GM19452 (cell line): ENCODE measurements around the gene STK32B.
"Not testable (repeated sequence)": the region's sequence is repeated elsewhere in the genome, so short reads cannot be mapped to it uniquely, and the experiment has no call there.

ENCODE experiments used
- ATAC-seq: cut with Tn5 transposase; IDR thresholded peaks from one replicate; pipeline ENCODE4 v1.9.1; 2021; ENCODE audit not compliant: unreplicated experiment

STK32B gene

GRCh38 chr4:5424211-5424610 lies 372.9 kb downstream of the STK32B start:
- ATAC-seq: no peak

- no peak for ATAC-seq
Measured at GRCh38 chr4:5424901-5425300, 373.6 kb downstream of the STK32B start.

GRCh38 chr4:5429747-5430146 lies 378.5 kb downstream of the STK32B start:
- no peak for ATAC-seq

GRCh38 chr4:5433196-5433595 lies 381.9 kb downstream of the STK32B start:
- no peak for ATAC-seq

- ATAC-seq: no peak
Measured at GRCh38 chr4:5435201-5435600, 383.9 kb downstream of the STK32B start.

- no peak for ATAC-seq
Measured at GRCh38 chr4:5435823-5436222, 384.5 kb downstream of the STK32B start.

- not testable (repeated sequence) for ATAC-seq
Measured at GRCh38 chr4:5443976-5444802, 392.9 kb downstream of the STK32B start.

DNA sequence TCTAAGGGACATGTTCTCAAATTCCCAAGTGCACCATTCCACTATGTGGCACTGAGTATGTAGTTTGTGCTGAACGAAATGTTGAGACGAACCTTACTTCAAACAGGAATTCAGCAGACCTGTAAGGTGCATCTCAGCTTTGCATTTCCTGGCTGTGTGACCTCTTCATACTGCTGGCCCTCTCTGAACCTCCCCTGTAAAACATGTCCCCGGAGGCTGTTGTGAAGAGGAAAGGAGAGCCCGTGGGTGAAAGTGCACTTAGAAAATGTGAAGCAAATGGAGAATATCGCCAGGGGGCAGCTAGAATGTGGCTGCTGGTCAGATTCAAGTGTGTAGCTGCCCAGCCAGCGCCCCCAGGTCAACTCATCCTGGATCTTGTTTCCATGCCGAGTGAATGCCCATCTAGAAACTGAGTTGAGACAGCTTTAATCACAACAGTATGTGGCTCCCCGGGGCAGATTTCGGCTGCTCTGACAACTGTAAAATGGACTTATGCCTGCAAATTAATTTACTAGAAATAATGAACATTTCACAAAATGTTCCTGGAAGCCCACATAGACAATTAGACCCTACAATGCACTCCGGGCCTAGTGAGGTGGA lies 393.7 kb downstream of the STK32B start:
- ATAC-seq: no peak

DNA sequence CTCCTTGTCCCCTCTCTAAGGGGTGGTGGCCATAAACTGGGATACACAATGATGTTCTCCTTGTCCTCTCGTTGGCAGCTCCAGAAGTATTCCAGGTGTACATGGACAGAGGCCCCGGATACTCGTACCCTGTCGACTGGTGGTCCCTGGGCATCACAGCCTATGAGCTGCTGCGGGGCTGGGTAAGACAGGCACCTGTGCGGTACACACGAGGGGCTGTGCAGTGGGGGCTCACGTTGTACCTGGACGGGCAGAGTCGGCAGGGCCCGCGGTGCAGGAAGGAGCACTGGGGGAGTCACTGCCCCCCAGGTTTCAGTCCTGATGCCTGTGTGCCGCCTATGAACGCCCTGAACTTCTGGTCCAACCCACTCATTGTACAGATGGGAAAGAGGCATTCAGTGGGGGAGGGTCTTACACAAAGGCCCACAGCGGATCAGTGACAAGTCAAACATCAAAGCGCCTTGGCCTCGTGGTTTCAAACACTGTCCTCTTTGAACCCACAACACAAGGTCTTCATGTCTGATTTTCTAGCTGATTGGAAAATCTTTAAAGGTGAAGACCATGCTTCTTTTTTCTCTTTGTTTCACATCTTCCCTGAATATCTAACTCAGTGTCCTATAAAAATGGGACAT lies 395.4 kb downstream of the STK32B start:
- ATAC-seq: no peak

GRCh38 chr4:5447755-5448154 lies 396.5 kb downstream of the STK32B start:
- no peak for ATAC-seq

GRCh38 chr4:5448221-5448620 lies 396.9 kb downstream of the STK32B start:
- ATAC-seq: no peak

- no peak for ATAC-seq
Measured at GRCh38 chr4:5451243-5451642, 400.0 kb downstream of the STK32B start.

DNA sequence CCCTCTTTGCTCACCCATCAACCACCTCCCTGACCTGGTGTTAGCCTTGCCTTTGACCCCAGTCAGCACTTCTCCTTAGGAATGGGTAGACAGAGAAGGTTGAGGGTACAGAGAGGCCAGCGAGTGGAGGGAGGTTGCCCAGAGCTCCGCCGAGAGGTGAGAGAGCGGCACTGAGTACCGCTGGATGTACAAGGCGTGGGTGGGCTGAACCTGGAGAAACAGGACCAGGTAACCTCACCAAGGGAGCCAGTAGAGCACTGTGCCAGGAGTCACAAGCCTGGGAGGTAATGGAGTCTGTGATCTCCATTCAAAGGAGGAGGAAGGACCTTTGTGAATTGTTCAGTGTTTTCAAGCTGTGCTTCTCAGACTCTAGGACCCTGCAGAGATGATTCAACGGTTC lies 400.9 kb downstream of the STK32B start:
- no peak for ATAC-seq

DNA sequence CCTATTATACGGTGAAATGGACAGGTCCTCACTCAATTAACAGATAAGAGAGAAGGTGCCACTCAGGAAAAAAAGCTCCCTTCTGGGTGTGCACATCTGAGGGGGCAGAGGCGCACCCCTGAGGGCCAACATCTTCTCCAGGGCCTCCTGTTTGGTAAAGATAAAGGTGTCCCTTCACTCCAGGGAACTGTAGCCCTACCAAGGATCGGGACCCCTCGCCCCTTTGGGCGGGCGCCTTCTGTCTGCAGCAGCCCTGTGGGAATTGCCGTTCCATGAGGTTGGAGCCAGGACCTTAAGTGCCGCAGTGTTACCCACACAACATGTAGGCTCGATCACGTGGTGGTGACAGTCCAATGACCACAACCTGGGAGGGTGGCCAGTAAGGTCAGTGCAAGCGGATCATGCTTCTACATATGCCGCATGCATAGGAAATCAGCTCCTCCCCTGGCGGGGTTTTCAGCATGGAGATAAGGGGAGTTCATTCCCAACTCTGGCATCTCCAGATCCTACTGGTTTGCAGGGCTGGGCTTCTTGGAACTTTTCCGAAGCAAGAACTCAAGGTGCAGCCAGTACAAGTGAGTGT lies 403.8 kb downstream of the STK32B start:
- no peak for ATAC-seq

GRCh38 chr4:5456296-5456845 lies 405.1 kb downstream of the STK32B start:
- no peak for ATAC-seq

GRCh38 chr4:5458676-5459075 lies 407.4 kb downstream of the STK32B start:
- ATAC-seq: no peak

DNA sequence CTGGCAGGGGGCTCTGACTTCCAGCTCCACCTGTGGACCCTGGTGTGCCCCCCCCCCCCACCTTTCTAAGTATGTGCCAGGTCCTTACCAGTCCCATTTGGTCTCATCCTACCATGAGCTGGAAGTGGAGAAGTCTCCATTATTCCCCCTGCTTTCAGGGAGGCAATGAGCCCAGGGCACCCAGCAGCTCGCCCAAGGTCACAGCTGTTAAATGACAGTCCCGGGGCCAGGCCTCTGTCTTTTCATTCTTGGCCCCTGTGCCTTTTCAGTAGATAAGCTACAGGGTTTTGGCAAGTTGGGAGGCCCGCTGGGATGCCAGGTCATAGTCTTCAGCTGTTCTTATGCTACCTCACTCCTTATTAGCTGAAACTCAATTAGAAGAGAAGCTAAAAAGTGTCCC lies 408.0 kb downstream of the STK32B start:
- no peak for ATAC-seq

DNA sequence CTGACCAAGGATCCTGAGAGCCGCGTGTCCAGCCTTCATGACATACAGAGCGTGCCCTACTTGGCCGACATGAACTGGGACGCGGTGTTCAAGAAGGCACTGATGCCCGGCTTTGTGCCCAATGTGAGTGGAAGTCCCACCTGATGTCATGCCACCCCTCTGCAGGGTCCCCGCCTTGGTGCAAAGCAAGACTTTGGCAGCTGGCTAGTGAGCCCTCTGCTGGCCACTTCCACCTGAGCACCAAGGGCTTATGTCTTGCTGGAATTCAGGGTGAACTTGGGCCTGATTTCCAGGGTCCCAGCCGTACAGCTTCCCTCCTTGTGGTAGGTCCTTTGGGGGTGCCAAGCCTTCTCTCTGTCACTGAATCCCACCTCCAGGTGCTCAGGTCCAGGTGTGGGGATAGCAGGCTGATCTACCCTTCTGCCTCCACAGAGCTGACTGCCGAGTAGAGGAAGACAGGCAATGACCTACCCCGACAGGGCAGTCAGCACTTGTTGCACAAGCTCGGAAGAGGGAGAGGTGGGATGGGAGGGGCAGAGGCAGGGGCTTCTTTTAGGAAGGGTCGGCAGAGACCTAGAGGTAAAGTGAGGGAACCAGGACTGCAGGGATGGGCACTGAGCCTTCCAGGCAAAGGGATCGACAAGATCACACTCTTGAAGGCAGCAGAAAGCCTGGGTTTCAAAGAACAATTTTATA lies 409.0 kb downstream of the STK32B start:
- no peak for ATAC-seq

DNA sequence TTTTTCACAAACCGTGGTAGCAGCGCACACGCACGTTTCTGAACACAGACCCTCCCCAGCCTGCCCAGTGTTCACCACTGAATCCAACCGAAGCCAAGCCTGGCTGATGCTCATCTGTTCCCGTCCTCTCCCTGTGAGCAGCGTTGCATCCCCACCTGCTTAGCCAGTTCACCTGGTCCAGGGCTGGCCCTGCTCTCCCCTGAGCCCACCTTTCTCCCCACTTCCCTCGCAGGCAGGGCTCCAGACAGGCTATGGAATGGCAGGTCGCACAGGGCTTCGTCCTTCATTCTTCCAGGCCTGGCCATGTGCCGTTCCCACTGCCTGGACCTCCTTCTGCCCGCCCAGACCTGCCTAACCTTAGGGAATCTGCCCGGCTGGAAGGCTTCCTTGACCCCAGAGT lies 410.2 kb downstream of the STK32B start:
- ATAC-seq: no peak

DNA sequence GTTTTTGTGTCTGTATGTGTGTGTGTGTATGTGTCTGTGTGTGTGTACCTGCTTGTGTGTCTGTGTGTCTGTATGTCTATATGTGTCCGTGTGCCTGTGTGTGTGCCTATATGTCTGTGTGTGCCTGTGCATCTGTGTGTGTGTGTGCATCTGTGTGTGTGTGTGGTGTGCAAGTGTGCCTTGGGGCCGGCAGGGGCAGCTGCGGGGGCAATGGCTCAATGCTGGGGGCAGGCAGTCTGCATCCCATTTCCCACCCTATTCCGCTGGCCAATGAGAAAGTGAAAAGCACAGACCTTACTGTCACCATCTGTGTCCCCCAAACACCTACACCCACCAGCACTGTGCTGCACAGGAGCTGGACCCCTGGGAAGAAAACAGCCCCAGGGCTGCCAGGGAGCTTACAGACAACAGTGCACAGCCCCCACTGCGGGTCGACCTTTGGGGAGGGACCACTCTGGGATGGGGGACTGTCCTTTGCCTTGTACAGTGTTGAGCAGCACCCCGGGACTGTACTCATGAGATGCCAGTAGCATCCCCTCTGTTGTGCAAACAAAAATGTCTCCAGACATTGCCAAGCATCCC lies 411.1 kb downstream of the STK32B start:
- no peak for ATAC-seq

- no peak for ATAC-seq
Measured at GRCh38 chr4:5462896-5463295, 411.6 kb downstream of the STK32B start.
